ENCODE measurements around the gene BAD. TPM values are rescaled to one million over a fixed set of nuclear protein-coding genes. Genes with fewer than 3 reads are reported as not detected.
A peak's percentile ranks its signal among the peaks of the same experiment; 100 is the strongest.
"Not testable (repeated sequence)": the region's sequence is repeated elsewhere in the genome, so short reads cannot be mapped to it uniquely, and the experiment has no call there.

Gene BAD
- total RNA-seq: 10 to 100 TPM; 36.5 to 39.2 TPM

DNA sequence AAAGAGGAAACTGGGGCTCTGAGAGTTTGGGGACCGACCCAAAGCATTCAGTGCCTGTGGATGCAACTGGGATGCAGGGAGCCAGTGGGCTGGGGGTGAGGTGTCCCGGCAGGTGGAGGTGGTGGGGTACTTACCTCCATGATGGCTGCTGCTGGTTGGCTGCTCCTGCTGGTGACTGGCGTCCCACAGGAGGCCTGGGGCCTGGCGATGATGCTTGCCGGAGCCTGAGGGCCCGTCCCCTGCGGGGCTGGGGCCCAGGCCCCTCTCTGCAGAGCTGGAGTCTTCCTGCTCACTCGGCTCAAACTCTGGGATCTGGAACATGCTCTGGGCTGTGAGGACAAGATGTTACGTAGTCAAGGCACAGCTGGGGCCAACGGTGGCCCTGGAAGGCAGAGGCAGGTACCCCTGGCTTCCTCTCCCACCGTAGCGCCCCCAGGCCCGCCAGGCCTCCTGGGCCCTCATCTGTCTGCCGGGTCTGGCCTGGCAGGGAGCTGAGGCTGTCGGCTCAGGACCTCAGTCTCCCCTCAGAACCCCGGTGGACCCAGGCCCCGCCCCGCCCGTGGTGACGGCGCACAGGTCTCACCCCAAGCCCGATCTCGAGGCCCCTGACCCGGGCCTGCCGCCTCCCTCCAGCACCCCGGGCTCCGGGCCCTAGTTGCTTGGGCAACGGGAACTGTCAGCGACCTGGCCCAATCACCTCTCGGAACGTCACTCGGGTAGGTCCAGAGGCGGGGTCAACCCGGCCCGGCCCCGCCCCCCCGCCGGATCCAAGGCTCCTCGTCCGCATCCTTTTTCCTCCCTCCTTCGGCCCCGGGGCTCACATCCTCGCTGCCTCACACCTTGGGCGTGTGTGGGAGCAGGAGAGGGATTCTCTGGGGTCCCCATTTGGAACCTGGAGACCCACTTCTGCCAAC lies at the start of gene BAD:
Gene BAD (minus strand): TSS at position 618 of the 914 bp plus-strand sequence. CDS start 297 bp downstream, at position 321.
- H3K27ac Mint-ChIP-seq: peak within 1 kb of the TSS; percentile 82

DNA sequence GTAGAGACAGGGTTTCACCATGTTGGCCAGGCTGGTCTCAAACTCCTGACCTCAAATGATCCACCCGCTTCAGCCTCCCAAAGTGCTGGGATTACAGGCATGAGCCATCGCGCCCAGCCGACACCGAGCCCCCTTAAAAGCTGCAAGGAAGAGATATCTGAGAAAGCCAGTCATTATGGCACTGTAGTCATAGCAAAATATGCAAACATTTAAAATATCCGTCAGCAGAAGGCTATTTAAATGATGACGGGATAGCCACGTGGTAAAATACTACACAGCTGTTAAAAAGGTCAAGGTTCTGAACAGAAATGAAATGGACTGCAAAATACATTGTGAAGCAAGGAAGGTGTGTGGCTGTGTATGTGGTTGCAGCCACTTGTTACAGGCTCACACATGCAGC lies 49.1 kb upstream of the BAD start:
- no peak overlapping the region for H3K4me3 Mint-ChIP-seq
- no peak overlapping the region for H3K27ac Mint-ChIP-seq
- H3K36me3 Mint-ChIP-seq (ENCODE audit: low read depth): peaks cover 30% of the 10 kb centered on the region
- DNase-seq: no peak
- H3K9me3 Mint-ChIP-seq: no peaks in the 10 kb centered on the region
- CTCF ChIA-PET: interaction anchor here (0.7 to 5.9 kb wide), 4 partner anchors 16 to 148 kb away, joined by 3 to 157 read pairs (median 3); partner anchors contain the start of genes ESRRA, PRDX5, STIP1 and TRMT112
- H3K27me3 Mint-ChIP-seq: no peaks in the 10 kb centered on the region
- POLR2A ChIA-PET: interaction anchor here (1.1 to 7.5 kb wide), 2 partner anchors 10 to 15 kb away, joined by 3 to 104 read pairs; partner anchors contain the start of genes PRDX5 and TRMT112
- peaks cover 57% of the 10 kb centered on the region for H3K4me1 Mint-ChIP-seq

More for the DNA sequence above, at the start of gene BAD:
- Mint-ChIP-seq H3K36me3 (ENCODE audit: low read depth) (peaks cover 10% of the 10 kb centered on the region), H3K4me1 (peaks cover 28% of the 10 kb centered on the region), H3K9me3 (no peaks in the 10 kb centered on the region), H3K4me3 (peak within 1 kb of the TSS; percentile 83), H3K27me3 (no peaks in the 10 kb centered on the region)
- CTCF ChIA-PET: interaction anchor here (1.2 to 4.7 kb wide), 5 partner anchors 13 to 78 kb away, joined by 5 to 42 read pairs (median 27); partner anchors contain the start of genes CATSPERZ, FERMT3, PRDX5 and TRMT112
- POLR2A ChIA-PET: interaction anchor here (1.0 to 11.0 kb wide), 14 partner anchors 8 to 99 kb away, joined by 3 to 161 read pairs (median 8); partner anchors contain the start of genes CATSPERZ, ESRRA, FERMT3 and FKBP2
- DNase-seq: peak; percentile 95

DNA sequence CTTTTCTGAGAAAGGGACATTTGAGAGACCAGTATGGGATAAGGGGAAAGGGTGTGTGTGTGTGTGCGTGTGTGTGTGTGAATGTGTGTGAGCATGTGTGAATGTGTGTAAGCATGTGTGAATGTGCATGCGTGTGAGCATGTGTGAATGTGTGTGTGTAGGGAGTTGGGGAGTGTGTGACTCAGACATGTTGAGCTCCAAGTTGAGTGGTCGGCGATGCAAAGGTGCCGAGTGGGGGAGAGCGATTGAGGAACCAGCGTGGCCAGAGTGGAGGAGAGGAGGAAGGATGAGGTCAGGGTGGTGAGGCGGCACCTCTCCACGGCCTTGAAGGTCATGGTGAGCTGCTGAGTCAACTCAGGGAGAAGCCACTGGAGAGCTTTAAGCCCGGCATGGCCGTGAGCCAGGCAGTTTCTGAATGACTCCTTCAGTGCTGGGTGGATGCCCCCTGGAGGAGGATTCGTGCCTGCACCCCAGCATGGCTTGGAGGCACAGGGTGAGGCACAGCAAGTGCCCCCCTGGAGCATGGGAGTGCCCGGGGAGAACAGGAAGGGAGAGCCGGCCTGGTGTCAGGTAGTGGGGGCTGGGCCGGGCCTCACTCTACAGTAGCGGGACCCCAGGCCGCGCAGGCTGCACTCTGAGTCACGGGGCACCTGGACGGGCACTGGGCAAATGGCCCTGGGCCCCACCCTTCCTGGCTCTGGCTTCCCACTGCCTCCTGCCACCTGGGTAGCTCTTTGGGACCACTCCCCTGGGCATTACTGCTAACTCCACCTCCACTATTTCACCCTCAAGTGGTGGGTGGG lies 47.3 kb upstream of the BAD start:
- no peaks in the 10 kb centered on the region for H3K27me3 Mint-ChIP-seq
- CTCF ChIA-PET: interaction anchor here (0.6 to 5.9 kb wide), 30 partner anchors 8 to 1215 kb away, joined by 3 to 157 read pairs (median 4); partner anchors contain the start of genes CCDC88B, ESRRA, FERMT3 and FKBP2
- peaks cover 44% of the 10 kb centered on the region for H3K4me1 Mint-ChIP-seq
- peak overlapping the region; percentile 83 for H3K27ac Mint-ChIP-seq
- H3K9me3 Mint-ChIP-seq: no peaks in the 10 kb centered on the region
- POLR2A ChIA-PET: interaction anchor here (0.6 to 7.5 kb wide), 16 partner anchors 9 to 127 kb away, joined by 3 to 104 read pairs (median 4); partner anchors contain the start of genes CCDC88B, ESRRA, FERMT3 and PRDX5
- DNase-seq: peak; percentile 89
- peak overlapping the region; percentile 45 for H3K4me3 Mint-ChIP-seq
- peaks cover 17% of the 10 kb centered on the region for H3K36me3 Mint-ChIP-seq (ENCODE audit: low read depth)

DNA sequence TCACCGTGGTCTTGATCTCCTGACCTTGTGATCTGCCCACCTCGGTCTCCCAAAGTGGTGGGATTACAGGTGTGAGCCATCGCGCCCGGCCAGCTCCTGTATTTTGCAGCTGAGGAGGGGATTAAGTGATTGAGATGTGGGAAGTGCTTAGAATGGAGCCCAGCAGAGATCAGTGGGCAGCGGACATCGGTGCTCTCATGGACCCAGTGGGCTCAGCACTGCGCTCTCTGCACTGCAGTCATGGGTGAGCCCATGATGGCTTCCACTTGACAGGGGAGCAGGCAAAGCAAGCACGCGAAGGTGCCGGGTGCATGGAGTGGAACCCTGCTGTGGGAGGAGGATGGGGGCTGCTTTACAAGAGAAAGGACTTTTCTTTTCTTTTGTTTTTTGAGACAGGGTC lies 46.4 kb upstream of the BAD start:
- H3K27me3 Mint-ChIP-seq: no peaks in the 10 kb centered on the region
- H3K36me3 Mint-ChIP-seq (ENCODE audit: low read depth): peaks cover 14% of the 10 kb centered on the region
- POLR2A ChIA-PET: interaction anchor here (0.7 to 7.5 kb wide), 9 partner anchors 10 to 126 kb away, joined by 3 to 104 read pairs (median 4); partner anchors contain the start of genes CCDC88B, ESRRA, PRDX5 and TRMT112
- no peaks in the 10 kb centered on the region for H3K9me3 Mint-ChIP-seq
- H3K4me3 Mint-ChIP-seq: no peak overlapping the region
- no peak for DNase-seq
- H3K27ac Mint-ChIP-seq: no peak overlapping the region
- peaks cover 39% of the 10 kb centered on the region for H3K4me1 Mint-ChIP-seq
- CTCF ChIA-PET: interaction anchor here (0.8 to 5.9 kb wide), 19 partner anchors 8 to 430 kb away, joined by 3 to 157 read pairs (median 5); partner anchors contain the start of genes CCDC88B, ESRRA, FERMT3 and FKBP2

DNA sequence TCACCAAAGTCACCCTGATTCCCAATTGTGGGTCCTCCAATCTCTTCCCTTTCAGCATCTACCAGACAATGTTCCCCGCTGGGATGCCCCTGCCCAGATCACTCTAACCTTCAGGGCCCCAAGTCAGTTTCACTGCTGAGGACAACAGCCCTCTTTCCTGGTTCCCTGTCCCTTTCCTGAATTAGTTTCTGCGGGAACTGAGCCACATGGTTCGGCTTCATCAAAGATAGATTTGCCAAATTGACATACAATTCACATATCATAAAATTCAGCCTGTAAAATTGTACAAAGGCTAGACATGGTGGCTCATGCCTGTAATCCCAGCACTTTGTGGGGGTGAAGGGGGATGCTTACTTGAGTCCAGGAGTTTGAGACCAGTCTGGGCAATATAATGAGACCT lies 43.5 kb upstream of the BAD start:
- Mint-ChIP-seq H3K9me3 (no peaks in the 10 kb centered on the region), H3K27me3 (no peaks in the 10 kb centered on the region), H3K36me3 (ENCODE audit: low read depth) (no peaks in the 10 kb centered on the region), H3K4me1 (peaks cover 26% of the 10 kb centered on the region), H3K4me3 (no peak overlapping the region), H3K27ac (no peak overlapping the region)
- DNase-seq: no peak
- POLR2A ChIA-PET: interaction anchor here (7.5 kb wide), 1 partner anchor 10 kb away, joined by 104 read pairs; the partner anchor contains the start of genes PRDX5 and TRMT112
- CTCF ChIA-PET: interaction anchor here (0.7 to 1.3 kb wide), 5 partner anchors 10 to 63 kb away, joined by 3 to 6 read pairs (median 3); partner anchors contain the start of genes PRDX5 and TRMT112

DNA sequence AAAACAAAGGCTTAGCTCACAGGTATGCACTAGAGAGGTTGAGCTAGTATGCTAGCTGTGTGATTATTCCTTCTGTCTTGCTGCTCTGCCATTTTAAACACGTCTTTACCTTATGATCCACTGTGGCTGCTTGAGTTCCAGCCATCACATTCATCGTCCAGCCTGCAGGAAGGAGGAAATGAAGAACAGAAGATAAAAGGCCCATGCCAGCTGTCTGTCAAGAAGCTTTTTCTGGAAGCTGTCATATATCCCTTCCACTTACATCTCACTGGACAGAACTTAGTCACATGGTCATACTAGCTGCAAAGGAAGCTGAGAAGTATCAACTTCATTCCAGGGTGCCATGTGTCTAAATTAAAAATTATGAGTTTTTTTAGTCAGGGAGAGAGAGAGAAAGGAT lies 42.9 kb upstream of the BAD start:
- no peak overlapping the region for H3K4me3 Mint-ChIP-seq
- no peaks in the 10 kb centered on the region for H3K9me3 Mint-ChIP-seq
- ChIA-PET CTCF (interaction anchor here (1.2 to 1.3 kb wide), 3 partner anchors 9 to 29 kb away, joined by 3 to 6 read pairs (median 4); partner anchors contain the start of genes PRDX5 and TRMT112), POLR2A (interaction anchor here (7.5 kb wide), 1 partner anchor 9 kb away, joined by 104 read pairs; the partner anchor contains the start of genes PRDX5 and TRMT112)
- no peaks in the 10 kb centered on the region for H3K36me3 Mint-ChIP-seq (ENCODE audit: low read depth)
- no peak for DNase-seq
- H3K4me1 Mint-ChIP-seq: peaks cover 24% of the 10 kb centered on the region
- no peaks in the 10 kb centered on the region for H3K27me3 Mint-ChIP-seq
- no peak overlapping the region for H3K27ac Mint-ChIP-seq

DNA sequence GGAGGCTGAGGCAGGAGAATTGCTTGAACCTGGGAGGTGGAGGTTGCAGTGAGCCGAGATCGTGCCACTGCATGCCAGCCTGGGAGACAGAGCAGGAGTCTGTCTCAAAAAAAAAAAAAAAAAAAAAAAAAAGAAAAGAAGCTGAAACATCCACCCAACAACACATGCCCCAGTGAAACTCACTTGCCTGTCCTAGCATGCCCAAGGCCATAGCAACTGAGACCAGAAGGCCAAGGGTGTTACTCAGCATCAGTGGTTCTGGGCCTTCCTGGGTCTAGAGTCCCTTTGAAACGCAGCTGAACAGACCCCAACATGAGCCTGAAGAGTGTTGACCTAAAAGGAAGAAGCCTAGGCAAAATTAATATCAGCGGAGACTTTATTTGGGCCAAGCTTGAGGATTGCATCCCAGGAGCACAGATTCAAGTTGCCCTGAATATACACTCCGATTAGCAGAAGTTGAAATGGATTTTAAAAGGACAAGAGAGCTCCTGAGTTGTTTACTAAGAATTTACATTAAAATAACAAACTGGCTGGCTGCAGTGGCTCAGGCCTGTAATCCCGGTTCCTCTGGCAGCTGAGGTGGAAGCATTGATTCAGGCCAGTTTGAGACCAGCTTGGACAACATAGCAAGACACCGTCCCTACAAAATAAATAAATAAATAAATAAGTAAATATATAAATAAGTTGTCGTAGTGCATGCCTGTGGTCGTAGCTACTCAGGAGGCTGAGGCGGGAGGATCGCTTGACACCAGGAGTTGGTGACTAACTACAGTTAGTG lies 40.4 kb upstream of the BAD start:
- peaks cover 15% of the 10 kb centered on the region for H3K36me3 Mint-ChIP-seq (ENCODE audit: low read depth)
- H3K4me3 Mint-ChIP-seq: no peak overlapping the region
- no peaks in the 10 kb centered on the region for H3K9me3 Mint-ChIP-seq
- H3K27ac Mint-ChIP-seq: no peak overlapping the region
- H3K4me1 Mint-ChIP-seq: peaks cover 17% of the 10 kb centered on the region
- no peaks in the 10 kb centered on the region for H3K27me3 Mint-ChIP-seq
- CTCF ChIA-PET: no interaction called here
- POLR2A ChIA-PET: no interaction called here
- DNase-seq: no peak

DNA sequence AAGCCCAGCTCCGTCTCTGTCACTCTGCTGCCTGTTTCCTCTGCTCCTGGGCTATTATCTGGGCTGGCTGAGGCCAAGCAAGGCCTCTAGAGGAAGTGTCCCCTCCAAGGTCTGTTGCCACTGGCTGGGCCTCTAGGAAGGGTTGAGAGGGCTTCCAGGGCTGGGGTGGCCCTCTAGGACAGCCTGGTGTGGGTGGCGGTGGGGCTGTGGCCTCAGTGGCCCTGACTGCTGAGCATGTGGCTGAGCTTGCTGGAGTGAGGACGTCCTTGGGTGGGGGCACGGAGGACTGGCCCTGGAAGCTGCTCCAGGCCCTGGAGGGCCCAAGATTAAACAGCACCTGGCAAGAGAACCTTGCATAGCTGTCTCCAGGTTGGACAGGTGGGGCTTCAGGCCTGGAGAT lies 39.5 kb upstream of the BAD start:
- not testable (repeated sequence) for H3K27ac Mint-ChIP-seq, H3K9me3 Mint-ChIP-seq, H3K27me3 Mint-ChIP-seq, H3K4me3 Mint-ChIP-seq, DNase-seq
- Mint-ChIP-seq H3K4me1 (peaks cover 22% of the 10 kb centered on the region), H3K36me3 (ENCODE audit: low read depth) (peaks cover 16% of the 10 kb centered on the region)
- ChIA-PET CTCF (interaction anchor here (2.0 kb wide), 1 partner anchor 8 kb away, joined by 8 read pairs; no protein-coding TSS in a partner anchor), POLR2A (interaction anchor here (0.8 to 1.6 kb wide), 3 partner anchors 8 to 55 kb away, joined by 3 to 5 read pairs (median 3); no protein-coding TSS in a partner anchor)

DNA sequence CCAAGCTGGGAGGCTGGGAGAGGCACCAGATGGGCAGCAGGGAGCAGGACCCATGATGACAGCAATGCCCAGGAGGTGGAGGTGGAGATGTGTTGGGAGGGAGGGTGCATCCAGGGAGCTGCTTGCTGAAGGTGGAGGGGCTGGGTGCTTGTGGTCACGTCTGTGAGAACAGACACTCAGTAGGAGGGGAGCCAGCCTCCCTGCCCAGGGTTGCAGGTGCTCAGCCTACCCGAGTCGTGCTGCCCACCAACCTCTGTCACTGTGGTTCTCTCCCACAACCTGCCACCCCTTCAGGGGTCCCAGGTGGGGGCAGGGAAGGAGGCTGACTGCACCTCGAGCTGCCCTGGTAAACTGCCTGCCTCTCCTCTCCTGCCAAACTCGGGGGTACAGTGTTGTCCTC lies 38.9 kb upstream of the BAD start:
- H3K27me3 Mint-ChIP-seq: no peaks in the 10 kb centered on the region
- H3K4me3 Mint-ChIP-seq: no peak overlapping the region
- ChIA-PET CTCF (interaction anchor here (0.6 to 2.0 kb wide), 2 partner anchors 8 to 102 kb away, joined by 3 to 8 read pairs; no protein-coding TSS in a partner anchor), POLR2A (interaction anchor here (0.8 to 1.6 kb wide), 4 partner anchors 8 to 54 kb away, joined by 3 to 5 read pairs (median 3); no protein-coding TSS in a partner anchor)
- H3K9me3 Mint-ChIP-seq: no peaks in the 10 kb centered on the region
- no peak for DNase-seq
- no peak overlapping the region for H3K27ac Mint-ChIP-seq
- H3K4me1 Mint-ChIP-seq: peaks cover 24% of the 10 kb centered on the region
- peaks cover 18% of the 10 kb centered on the region for H3K36me3 Mint-ChIP-seq (ENCODE audit: low read depth)

DNA sequence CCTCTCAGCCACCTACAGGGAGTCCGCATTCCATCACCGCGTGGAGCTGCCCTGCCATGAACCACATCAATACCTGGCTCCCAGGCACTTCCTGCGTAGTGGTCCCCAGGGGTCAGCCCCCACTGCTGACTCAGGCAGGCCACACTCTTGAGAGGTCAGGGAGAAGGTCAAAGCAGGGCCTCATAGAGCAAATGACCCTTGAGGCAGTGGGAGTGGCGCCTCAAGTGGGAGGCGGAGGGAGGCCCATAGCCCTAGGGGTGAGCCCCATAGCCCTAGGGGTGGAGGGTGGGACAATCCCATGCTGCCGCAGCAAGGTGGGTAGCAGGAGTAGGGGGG lies 38.4 kb upstream of the BAD start:
- DNase-seq: no peak
- ChIA-PET CTCF (interaction anchor here (0.6 to 2.0 kb wide), 2 partner anchors 9 to 103 kb away, joined by 3 to 8 read pairs; no protein-coding TSS in a partner anchor), POLR2A (interaction anchor here (0.8 to 1.6 kb wide), 4 partner anchors 9 to 54 kb away, joined by 3 to 5 read pairs (median 3); no protein-coding TSS in a partner anchor)
- no peaks in the 10 kb centered on the region for H3K27me3 Mint-ChIP-seq
- no peak overlapping the region for H3K27ac Mint-ChIP-seq
- H3K4me1 Mint-ChIP-seq: peaks cover 27% of the 10 kb centered on the region
- no peaks in the 10 kb centered on the region for H3K9me3 Mint-ChIP-seq
- peaks cover 22% of the 10 kb centered on the region for H3K36me3 Mint-ChIP-seq (ENCODE audit: low read depth)
- no peak overlapping the region for H3K4me3 Mint-ChIP-seq

DNA sequence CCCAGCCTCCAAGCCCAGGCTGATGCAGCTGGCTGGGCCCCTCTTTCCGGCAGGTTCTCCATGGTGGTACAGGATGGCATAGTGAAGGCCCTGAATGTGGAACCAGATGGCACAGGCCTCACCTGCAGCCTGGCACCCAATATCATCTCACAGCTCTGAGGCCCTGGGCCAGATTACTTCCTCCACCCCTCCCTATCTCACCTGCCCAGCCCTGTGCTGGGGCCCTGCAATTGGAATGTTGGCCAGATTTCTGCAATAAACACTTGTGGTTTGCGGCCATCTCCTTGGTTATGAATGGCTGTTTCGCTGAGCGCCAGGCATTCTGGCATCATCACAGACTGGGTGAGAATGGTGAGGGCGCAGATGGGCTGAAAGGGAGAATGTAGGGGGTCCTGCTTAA lies 37.1 kb upstream of the BAD start:
- H3K27me3 Mint-ChIP-seq: no peaks in the 10 kb centered on the region
- no peak for DNase-seq
- H3K36me3 Mint-ChIP-seq (ENCODE audit: low read depth): peaks cover 33% of the 10 kb centered on the region
- H3K4me3 Mint-ChIP-seq: no peak overlapping the region
- ChIA-PET POLR2A (no interaction called here), CTCF (interaction anchor here (1.4 kb wide), 1 partner anchor 10 kb away, joined by 4 read pairs; no protein-coding TSS in a partner anchor)
- peaks cover 36% of the 10 kb centered on the region for H3K4me1 Mint-ChIP-seq
- H3K27ac Mint-ChIP-seq: no peak overlapping the region
- no peaks in the 10 kb centered on the region for H3K9me3 Mint-ChIP-seq
